HEK293T (cell line): ENCODE measurements around the gene PANX3.

Source experiments
- CTCF ChIA-PET: fragments of 350-600 bp; formaldehyde crosslinking; extraction: SDS; loops from one replicate; lab custom pipeline; 2021; ENCODE audit warnings: antibody characterized with exemption, inconsistent platforms; lab: Yijun Ruan, JAX
- POLR2A ChIA-PET: fragments of 350-600 bp; formaldehyde crosslinking; extraction: SDS; loops from one replicate; lab custom pipeline; 2020; ENCODE audit warnings: antibody characterized with exemption, inconsistent platforms; lab: Yijun Ruan, JAX
- DNase-seq: peaks from one replicate; pipeline ENCODE4 v3.0.0; 2012; ENCODE audit warnings: mixed read lengths; ENCODE audit errors: extremely low spot score
- ARNT ChIP-seq: fragments of 450-650 bp; IDR thresholded peaks from 2 replicates; pipeline ENCODE4 v1.6.1; 2017; ENCODE audit warnings: mild to moderate bottlenecking
- BHLHE40 ChIP-seq: fragments of 450-650 bp; IDR thresholded peaks from 2 replicates; pipeline ENCODE4 v1.6.1; 2016; ENCODE audit warnings: mild to moderate bottlenecking, moderate library complexity, borderline replicate concordance
- CTBP1 ChIP-seq: fragments of 450-650 bp; IDR thresholded peaks from 2 replicates; pipeline ENCODE4 v1.6.1; 2016; ENCODE audit warnings: borderline replicate concordance
- ELF4 ChIP-seq: fragments of 450-650 bp; IDR thresholded peaks from 2 replicates; pipeline ENCODE4 v1.6.1; 2017; ENCODE audit warnings: antibody characterized with exemption
- FOXA1 ChIP-seq: fragments of 450-650 bp; IDR thresholded peaks from 2 replicates; pipeline ENCODE4 v1.6.1; 2016; ENCODE audit warnings: mild to moderate bottlenecking
- FOXK2 ChIP-seq: fragments of 450-650 bp; IDR thresholded peaks from 2 replicates; pipeline ENCODE4 v1.6.1; 2016; ENCODE audit warnings: mild to moderate bottlenecking
- FOXM1 ChIP-seq: fragments of 450-650 bp; IDR thresholded peaks from 2 replicates; pipeline ENCODE4 v1.6.1; 2017; ENCODE audit warnings: mild to moderate bottlenecking, borderline replicate concordance
- HDGF ChIP-seq: fragments of 450-650 bp; IDR thresholded peaks from 2 replicates; pipeline ENCODE4 v1.6.1; 2017; ENCODE audit warnings: antibody characterized with exemption, borderline replicate concordance
- L3MBTL2 ChIP-seq: fragments of 450-650 bp; conservative IDR thresholded peaks from 2 replicates; pipeline ENCODE4 v1.6.1; 2016; ENCODE audit warnings: mild to moderate bottlenecking
- LEF1 ChIP-seq: fragments of 450-650 bp; IDR thresholded peaks from 2 replicates; pipeline ENCODE4 v1.6.1; 2017; ENCODE audit warnings: mild to moderate bottlenecking, borderline replicate concordance
- NFRKB ChIP-seq: fragments of 450-650 bp; IDR thresholded peaks from 2 replicates; pipeline ENCODE4 v1.6.1; 2016; ENCODE audit warnings: mild to moderate bottlenecking, moderate library complexity
- PKNOX1 ChIP-seq: fragments of 450-650 bp; IDR thresholded peaks from 2 replicates; pipeline ENCODE4 v1.6.1; 2016
- SP1 ChIP-seq: fragments of 450-650 bp; IDR thresholded peaks from 2 replicates; pipeline ENCODE4 v1.6.1; 2017
- SUZ12 ChIP-seq: fragments of 450-650 bp; IDR thresholded peaks from 2 replicates; pipeline ENCODE4 v1.6.1; 2016; ENCODE audit warnings: mild to moderate bottlenecking
- TARDBP ChIP-seq: fragments of 450-650 bp; IDR thresholded peaks from 2 replicates; pipeline ENCODE4 v1.6.1; 2016
- ZNF384 ChIP-seq: fragments of 450-650 bp; IDR thresholded peaks from 2 replicates; pipeline ENCODE4 v1.6.1; 2016

PANX3 gene

GRCh38 chr11:124643605-124644425 lies 32.6 kb downstream of the PANX3 start:
- ChIA-PET POLR2A (interaction anchor here (1.0 kb wide), 2 partner anchors 13 to 310 kb away, joined by 3 read pairs; partner anchors contain the start of gene CCDC15), CTCF (interaction anchor here (0.6 to 1.9 kb wide), 7 partner anchors 11 to 222 kb away, joined by 3 to 7 read pairs (median 4); no protein-coding TSS in a partner anchor)
- TF ChIP-seq FOXK2 (no peak), NFRKB (no peak), L3MBTL2 (no peak), BHLHE40 (no peak), LEF1 (no peak), TARDBP (no peak), SP1 (no peak), ARNT (no peak), FOXM1 (no peak), SUZ12 (no peak), HDGF (no peak), FOXA1 (no peak), ZNF384 (no peak)
- DNase-seq = no peak

GRCh38 chr11:124644426-124645280 lies 33.4 kb downstream of the PANX3 start:
- DNase-seq = peak; percentile 68
- ChIA-PET CTCF (interaction anchor here (0.6 to 1.9 kb wide), 14 partner anchors 9 to 232 kb away, joined by 3 to 7 read pairs (median 3); no protein-coding TSS in a partner anchor), POLR2A (interaction anchor here (1.0 kb wide), 1 partner anchor 12 kb away, joined by 3 read pairs; no protein-coding TSS in a partner anchor)
- TF ChIP-seq SUZ12 (no peak), SP1 (no peak), FOXM1 (no peak), FOXK2 (no peak), ARNT (no peak), L3MBTL2 (peak; percentile 37; the same call in 1 of the 2 replicates), TARDBP (no peak)

- ChIA-PET POLR2A (no interaction called here), CTCF (no interaction called here)
- no peak for DNase-seq
- TF ChIP-seq PKNOX1 = no peak
- no peak for TF ChIP-seq L3MBTL2
- no peak for TF ChIP-seq CTBP1
- TF ChIP-seq LEF1 = no peak
Measured at GRCh38 chr11:124646148-124646547, 34.9 kb downstream of the PANX3 start.

GRCh38 chr11:124648610-124649009 lies 37.4 kb downstream of the PANX3 start:
- TF ChIP-seq NFRKB = no peak
- no peak for TF ChIP-seq L3MBTL2
- TF ChIP-seq HDGF = no peak
- no peak for TF ChIP-seq ELF4
- no peak for TF ChIP-seq FOXM1
- TF ChIP-seq TARDBP = no peak
- no peak for TF ChIP-seq BHLHE40
- TF ChIP-seq ARNT = no peak
- CTCF ChIA-PET = no interaction called here
- POLR2A ChIA-PET = no interaction called here
- DNase-seq = no peak

- CTCF ChIA-PET = no interaction called here
- DNase-seq = no peak
Measured at GRCh38 chr11:124656774-124657630, 45.8 kb downstream of the PANX3 start.

More at GRCh38 chr11:124656774-124657630, 45.8 kb downstream of the PANX3 start:
- no peak for TF ChIP-seq BHLHE40
- TF ChIP-seq SP1 = no peak
- no peak for TF ChIP-seq PKNOX1
- no peak for TF ChIP-seq CTBP1
- TF ChIP-seq NFRKB = no peak
- TF ChIP-seq SUZ12 = no peak
- no peak for TF ChIP-seq ARNT
- no peak for TF ChIP-seq L3MBTL2
- no peak for TF ChIP-seq FOXK2
- no peak for TF ChIP-seq ELF4
- TF ChIP-seq FOXA1 = no peak
- no peak for TF ChIP-seq FOXM1
- TF ChIP-seq TARDBP = no peak
- POLR2A ChIA-PET = interaction anchor here (1.0 kb wide), 1 partner anchor 13 kb away, joined by 3 read pairs; no protein-coding TSS in a partner anchor
